ENCODE results near the gene LMF1.

DNA sequence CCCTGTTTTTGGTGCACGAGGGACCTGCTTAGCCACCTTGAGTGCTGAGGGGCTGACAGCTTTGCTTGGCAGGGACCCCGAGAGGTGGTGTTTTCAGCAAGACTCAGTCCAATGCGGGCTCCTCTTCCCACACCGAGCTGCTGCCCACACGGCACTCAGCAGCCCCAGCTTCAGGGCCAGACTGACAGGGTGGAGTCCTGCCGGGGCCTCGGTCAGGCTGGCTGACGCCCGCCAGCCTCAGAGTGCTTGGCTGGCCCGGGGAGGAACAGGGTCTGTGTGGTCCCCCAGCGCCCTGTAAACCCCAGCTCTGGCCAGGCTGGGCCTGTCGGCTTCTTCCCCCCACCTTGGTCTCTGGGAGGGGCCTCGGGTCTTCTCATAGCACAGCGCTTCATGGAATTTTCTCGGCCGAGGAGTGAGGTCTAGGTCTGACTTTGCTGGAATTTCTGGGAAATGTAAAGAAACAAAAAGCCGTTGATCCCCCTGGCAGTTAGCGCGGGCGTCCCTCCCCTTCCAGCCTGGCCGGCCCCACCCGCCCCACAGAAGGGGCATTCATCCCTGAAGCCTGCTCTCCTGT, 13.4 kb upstream of the LMF1 start:
- TF ChIP-seq, protein P1, sequence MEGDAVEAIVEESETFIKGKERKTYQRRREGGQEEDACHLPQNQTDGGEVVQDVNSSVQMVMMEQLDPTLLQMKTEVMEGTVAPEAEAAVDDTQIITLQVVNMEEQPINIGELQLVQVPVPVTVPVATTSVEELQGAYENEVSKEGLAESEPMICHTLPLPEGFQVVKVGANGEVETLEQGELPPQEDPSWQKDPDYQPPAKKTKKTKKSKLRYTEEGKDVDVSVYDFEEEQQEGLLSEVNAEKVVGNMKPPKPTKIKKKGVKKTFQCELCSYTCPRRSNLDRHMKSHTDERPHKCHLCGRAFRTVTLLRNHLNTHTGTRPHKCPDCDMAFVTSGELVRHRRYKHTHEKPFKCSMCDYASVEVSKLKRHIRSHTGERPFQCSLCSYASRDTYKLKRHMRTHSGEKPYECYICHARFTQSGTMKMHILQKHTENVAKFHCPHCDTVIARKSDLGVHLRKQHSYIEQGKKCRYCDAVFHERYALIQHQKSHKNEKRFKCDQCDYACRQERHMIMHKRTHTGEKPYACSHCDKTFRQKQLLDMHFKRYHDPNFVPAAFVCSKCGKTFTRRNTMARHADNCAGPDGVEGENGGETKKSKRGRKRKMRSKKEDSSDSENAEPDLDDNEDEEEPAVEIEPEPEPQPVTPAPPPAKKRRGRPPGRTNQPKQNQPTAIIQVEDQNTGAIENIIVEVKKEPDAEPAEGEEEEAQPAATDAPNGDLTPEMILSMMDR (IDR thresholded peaks at IDR 0.05), result no peak
- TF ChIP-seq POLR2AphosphoS5 (IDR thresholded peaks at IDR 0.05; ENCODE audit: insufficient read depth in 1 of 2, low read depth in 1 of 2) (no peak), POLR2A (IDR thresholded peaks at IDR 0.05) (no peak)

All from vagina (tissue), 2 donors.